Activated CD8-positive, alpha-beta memory T cell treated with anti-CD3 and anti-CD28 coated beads, Interleukin-2, amount 50 U/mL, for 1 hour (primary cell): ENCODE results near the gene CACNA2D3.

ENCODE experiments used
- DNase-seq: peaks from one replicate; pipeline ENCODE4 v3.0.0-alpha.2; 2020; ENCODE audit errors: extremely low read depth

Gene CACNA2D3

DNA sequence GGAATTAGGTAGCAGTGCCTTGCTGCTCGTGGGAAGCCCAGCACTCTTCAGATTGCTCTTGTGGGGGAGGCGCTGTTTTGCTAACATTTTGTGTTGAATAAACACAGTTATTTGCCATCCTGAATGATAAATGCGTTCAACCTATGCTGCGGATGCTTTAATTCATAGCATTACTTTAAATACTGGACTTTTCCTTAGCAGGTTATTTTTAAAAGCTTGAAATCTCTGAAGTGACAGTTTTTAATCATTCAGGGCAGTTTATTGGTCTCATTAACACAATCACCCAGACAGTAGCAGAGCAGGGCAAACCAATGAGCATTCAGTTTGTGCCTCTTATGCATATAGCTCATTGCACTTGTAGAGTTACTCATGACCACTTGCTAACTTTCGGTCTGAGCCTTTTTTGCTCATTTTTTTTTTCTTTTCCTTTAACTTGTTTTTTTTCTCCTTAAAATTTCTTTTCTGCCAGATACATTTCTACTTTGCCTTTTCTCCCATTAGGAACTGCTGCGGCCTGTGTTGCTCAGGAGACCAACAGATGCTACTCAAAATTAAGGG is 5.2 kb downstream of the CACNA2D3 start:
- no peak for DNase-seq

GRCh38 chr3:54131026-54131605 is 8.8 kb downstream of the CACNA2D3 start:
- no peak for DNase-seq

DNA sequence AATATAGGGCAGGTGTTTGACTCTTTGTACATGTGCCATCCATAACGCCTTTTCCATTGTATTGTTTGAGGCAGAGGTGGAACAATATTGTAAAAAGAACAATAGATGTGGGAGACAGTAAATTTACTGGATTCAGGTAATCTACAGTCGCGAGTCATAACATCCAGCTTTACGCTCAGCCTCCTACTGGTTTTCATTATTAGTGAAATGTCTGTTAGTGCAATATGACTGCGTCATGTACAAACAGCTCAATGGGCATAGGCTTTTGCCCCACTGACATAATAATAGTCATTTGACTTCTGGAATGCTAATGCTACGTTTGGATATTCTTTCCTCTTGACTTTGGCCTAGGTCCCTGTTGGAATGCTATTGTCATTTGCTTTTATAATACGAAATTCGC is 9.5 kb downstream of the CACNA2D3 start:
- no peak for DNase-seq

DNA sequence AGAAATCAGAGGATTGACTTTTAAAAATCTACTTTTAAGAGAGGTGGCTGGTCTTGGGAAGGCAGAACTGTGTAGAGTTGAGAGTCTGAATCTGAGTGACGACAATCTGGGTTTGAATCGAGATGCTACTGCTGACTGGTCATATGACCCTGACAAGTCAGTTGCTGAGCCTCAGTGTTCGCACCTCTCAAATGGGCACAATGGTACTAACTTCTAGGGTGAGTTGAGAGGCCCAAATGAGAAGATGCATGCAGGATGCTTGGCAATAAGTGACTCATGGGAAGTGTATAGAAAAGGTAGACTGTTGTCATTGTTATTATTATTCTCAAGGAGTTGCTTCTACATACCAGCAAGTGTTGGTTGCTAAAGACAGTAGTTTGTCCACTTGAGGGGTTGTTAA is 10.3 kb downstream of the CACNA2D3 start:
- no peak for DNase-seq

DNA sequence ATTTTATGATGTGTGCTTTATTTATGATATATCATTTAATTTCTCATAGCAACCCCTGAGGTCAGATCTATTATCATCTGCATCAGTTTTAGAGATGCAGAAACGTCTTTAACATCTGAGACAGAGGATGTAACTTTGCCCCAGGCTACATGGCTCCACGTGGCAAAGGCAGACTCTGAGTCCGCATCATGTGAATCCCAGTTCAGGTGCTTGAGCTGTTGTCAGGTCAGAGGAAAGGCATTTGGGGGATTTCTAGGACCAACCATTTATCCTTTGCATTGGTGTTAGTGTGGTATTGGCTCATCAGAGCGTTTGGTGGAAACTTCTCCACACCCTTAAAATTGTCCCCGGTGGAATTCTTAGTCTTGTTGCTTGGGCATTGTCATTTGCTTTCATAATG is 10.8 kb downstream of the CACNA2D3 start:
- no peak for DNase-seq

GRCh38 chr3:54134155-54134554 is 11.8 kb downstream of the CACNA2D3 start:
- DNase-seq = no peak

GRCh38 chr3:54134713-54135112 is 12.4 kb downstream of the CACNA2D3 start:
- DNase-seq = no peak

DNA sequence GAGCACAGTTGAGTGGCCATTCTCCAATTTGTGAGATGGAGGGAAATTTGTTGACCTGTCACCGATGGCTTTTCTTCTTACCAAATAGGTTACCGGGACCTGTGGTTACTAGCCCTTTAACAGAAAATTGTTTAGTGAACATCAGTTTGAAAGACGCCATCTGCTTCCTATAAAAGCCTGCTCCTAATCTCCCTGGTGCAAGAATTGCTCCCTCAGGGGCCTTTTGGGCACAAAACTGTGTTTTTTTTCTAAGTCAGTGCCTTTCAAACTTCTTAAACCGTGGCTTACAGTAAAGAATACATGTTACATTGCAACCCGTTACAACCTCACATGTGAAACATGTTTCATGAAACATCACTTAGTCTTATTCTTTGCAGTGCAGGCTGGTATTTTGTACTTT is 15.0 kb downstream of the CACNA2D3 start:
- DNase-seq = no peak

DNA sequence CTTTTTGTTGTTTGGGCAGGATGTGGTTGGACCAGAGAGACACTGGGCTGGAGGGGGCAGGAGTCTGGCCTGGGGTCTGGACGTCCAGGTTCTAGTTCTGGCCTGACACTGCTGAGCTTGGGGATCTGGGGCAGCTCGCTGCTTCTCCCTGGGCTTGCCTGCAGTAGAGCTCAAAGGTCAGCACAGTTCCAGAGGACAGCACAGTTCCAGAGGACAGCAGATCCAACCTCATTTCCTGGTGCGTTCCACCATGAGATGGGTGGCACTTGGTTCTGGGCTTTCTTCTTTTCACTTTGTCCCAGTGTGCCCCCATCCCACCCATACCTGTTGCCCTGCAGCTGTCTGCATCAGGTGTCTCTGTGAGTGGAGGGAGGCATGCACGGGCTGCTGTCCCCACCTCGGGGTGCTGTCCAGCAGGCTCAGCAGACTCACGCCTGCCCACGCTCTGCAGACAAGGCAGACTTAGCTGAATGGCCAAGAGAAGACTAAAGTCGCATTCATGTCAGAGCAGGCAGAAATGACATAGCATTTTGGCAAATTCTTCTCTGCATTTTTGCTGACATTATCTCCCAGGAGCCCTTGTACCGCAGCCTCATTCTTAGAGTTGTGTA is 16.7 kb downstream of the CACNA2D3 start:
- no peak for DNase-seq

- DNase-seq = no peak
Observed at GRCh38 chr3:54139630-54140029, 17.3 kb downstream of the CACNA2D3 start.

- DNase-seq = no peak
Observed at GRCh38 chr3:54144284-54144683, 21.9 kb downstream of the CACNA2D3 start.

DNA sequence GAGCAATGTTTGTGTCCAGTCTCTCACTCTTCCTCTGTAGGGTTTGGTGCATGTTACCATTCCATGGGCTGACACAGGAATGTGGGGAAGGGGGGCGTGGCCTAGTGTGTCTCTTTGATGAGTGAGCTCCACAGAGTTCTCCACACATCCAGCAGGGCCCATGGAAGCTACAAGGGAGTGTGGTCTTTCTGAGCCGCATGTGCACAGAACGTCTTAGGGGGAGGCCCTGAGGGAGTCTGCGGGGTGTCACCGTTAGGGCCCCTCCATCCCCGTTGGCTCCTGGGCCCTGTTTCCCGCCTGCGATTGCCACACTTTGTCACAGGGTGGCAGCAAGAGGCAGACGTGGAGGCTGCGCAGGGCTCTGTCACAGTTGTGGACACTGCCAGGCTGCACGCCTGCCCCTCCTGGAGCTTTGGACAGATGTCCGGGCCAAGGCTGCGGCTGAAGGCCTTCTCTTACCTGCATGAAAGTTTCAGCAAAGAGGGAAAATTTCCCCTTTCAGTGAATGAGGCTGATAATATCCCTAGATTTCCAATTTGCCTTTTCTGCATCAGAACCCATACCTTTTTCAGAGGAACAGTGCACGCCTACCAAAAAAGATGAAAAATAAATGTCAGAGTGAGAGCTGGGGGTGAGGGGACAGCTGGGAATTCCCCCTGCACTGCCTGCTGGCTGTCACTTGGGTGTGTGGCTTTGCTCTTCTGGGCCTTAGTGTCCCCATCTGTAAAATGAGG is 24.3 kb downstream of the CACNA2D3 start:
- DNase-seq = no peak

GRCh38 chr3:54150864-54151467 is 28.6 kb downstream of the CACNA2D3 start:
- DNase-seq = no peak

DNA sequence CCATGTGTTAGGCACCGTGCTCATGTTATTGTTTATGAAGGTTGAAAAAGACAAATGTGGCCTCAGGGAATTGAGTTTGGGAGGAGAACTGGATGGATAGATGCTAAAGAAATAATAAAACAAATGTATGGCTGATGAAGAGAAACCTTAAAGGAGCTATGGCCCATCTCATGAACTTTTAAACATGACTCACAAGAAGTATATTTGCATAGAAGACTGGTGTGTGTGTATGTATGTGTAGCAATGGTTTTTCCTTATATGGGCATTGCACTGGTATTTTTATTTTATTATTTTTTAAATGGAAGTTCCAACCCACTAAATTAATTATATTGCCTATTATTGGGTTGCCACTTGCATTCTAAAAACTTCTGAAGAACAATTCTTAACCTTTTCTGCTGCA is 31.1 kb downstream of the CACNA2D3 start:
- DNase-seq = no peak

DNA sequence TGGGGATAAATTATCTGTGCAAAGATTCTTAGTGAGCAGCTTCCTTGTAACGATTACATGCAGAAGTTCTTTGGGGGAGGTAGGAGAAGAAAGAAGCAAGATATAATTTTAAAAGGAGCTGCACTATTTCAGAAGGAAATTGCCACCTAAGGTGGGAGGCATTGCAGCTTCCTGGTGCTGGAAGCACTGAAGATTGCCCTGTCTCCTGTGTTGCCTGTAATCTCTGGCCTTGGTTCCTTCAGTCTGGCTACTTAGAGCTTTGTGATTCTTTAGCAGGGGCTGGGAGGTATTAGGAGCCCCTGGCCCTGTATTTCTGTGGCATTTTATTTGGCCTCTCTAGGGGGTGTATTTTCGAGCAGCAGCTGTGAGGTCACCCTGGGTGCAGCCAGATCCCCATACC is 35.5 kb downstream of the CACNA2D3 start:
- DNase-seq = no peak

DNA sequence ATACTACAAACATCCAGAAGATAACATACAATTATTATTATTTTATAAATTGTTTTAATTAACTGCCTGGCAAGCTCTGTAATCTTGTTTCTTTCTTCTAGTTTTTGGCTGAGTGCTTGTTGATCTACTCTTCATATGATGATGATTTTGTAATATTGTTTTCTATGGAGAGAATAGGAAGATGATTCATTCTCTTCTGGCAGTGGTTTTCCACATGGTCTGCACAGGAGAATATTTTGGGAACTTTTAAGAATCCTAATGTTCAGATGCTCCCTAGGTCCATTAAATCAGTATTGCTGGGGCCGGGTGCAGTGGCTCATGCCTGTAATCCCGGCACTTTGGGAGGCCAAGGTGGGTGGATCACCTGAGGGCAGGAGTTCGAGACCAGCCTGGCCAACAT is 37.6 kb downstream of the CACNA2D3 start:
- DNase-seq = no peak

DNA sequence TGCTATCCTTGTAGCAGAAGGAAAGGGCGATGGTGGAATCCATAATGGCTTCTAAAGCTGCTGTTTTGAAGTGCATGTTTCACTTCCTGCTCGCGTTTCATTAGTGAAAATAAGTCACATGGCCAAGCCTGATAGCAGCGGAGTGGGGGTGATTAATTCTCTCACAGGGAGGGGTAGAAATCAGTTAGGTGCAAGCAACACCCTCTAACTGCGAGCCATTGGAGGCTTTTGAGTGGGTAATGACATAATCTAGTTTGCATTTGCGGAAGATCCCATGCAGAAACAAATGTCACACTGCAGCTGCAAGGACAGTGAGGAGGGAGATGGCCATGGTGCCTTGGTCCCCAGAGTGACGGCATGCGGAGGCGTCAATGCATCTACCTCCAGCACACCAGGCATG is 41.1 kb downstream of the CACNA2D3 start:
- DNase-seq = no peak

DNA sequence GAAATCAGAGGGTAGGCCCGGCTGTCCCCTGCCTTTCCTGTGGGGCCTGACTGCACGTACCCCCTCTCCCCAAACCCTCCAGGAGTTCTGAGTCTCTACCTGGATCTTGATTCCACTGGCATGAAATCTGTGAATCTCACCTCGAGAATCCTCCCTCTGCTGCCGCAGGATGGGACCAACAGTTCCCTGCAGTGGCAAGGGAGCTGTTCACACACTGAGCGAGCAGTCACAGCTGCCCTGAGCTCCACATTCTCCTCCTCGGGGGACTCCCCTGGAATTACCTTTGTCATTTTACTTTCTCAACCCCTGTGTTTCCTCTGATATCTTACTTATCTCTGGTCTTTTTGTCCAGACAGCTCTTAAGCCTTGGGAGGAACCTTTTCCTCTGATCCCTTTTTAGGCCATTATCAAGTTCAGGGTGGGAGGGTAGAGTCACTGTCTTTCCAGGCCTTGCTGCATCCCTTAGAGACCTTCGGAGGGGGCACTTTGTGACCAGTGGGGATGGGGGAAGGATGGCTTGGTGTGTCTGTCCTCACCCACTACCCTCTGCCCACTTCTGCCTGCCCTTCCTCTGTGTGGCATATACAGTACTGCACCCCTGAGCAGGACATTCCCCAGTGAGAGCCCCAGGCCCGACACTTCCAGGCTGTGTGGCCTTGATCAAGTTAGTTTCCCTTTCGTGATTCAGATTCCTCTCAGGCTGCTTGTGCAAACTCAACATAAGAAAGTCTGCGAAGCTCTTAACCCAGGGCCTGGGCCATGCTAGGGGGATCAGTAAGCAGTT is 42.0 kb downstream of the CACNA2D3 start:
- no peak for DNase-seq

DNA sequence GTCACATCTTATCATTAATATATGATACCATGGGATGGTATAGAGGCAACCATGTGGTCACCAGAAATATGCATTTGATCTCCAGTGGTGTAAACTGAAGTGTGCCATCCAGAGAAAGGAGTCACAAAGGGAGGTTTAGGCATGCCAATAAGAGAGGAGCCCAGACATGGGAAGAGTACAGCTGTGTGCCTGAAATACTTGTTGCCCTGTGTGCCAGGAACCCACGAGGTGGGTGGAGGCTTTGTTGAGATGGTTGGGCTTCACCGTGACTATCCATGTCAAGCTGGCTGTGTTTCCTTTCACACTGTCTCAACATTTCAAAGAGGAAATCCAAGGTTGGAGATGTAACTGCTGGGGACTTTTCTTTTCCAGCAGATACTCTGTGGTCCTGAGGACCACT is 43.5 kb downstream of the CACNA2D3 start:
- DNase-seq = no peak

DNA sequence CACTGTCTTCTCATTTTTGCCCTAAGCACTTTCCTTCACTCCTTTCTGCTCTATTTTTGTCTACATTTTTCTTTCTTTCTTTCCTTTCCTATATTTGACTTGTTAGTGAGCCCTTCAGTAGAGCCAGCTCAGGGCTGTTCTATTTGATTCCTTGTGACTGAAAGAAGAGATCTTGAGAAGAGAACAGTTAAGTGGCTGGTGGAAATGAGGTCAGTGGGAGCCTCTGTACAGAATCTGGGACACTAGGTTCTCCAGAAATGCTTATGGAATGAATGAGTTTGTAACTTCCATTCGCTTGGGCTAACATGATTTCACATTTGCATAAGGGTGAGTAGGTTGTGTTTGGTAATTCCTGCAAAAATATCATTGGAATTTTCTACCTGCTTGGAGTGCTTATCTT is 45.6 kb downstream of the CACNA2D3 start:
- no peak for DNase-seq

DNA sequence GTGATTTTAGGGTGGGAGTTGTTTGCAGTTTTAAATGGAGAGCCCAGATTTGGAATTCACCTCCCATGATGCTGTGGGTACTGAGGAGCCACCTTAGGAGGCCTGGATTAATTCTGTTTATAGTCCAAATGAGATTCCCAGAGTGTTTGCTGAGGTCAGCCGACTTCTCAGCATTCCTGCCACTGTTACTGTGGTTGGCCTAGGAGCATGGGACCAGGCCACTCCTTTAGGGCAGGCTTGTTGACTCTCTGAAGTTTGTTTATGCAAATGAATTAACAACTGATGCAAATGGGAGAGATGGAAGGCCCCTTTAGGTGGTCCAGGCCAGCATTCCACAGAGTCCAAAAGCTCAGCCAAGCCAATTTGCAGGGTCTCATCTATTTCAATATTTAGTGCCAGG is 46.1 kb downstream of the CACNA2D3 start:
- DNase-seq = no peak

GRCh38 chr3:54169524-54169923 is 47.2 kb downstream of the CACNA2D3 start:
- no peak for DNase-seq
